Iris pigment epithelial cell (primary cell): Measurements from ENCODE around the gene KRT13.

Experiments used
- DNase-seq: peaks from one replicate; pipeline ENCODE4 v3.0.0-alpha.2; 2011; ENCODE audit warnings: low read depth

The KRT13 gene

GRCh38 chr17:41537614-41537954, 32.2 kb upstream of the KRT13 start:
- no peak for DNase-seq

GRCh38 chr17:41536741-41537613, 31.6 kb upstream of the KRT13 start:
- DNase-seq = no peak

- DNase-seq = no peak
Observed at GRCh38 chr17:41535764-41536481, 30.5 kb upstream of the KRT13 start.

- DNase-seq = no peak
Observed at GRCh38 chr17:41534899-41535546, 29.6 kb upstream of the KRT13 start.

GRCh38 chr17:41533613-41534012, 28.2 kb upstream of the KRT13 start:
- DNase-seq = no peak

- DNase-seq = no peak
Observed at GRCh38 chr17:41532947-41533570, 27.6 kb upstream of the KRT13 start.

GRCh38 chr17:41531993-41532392, 26.6 kb upstream of the KRT13 start:
- no peak for DNase-seq

GRCh38 chr17:41530062-41531048, 24.9 kb upstream of the KRT13 start:
- DNase-seq = peak; percentile 96

- DNase-seq = no peak
Observed at GRCh38 chr17:41529491-41529915, 24.1 kb upstream of the KRT13 start.

- no peak for DNase-seq
Observed at GRCh38 chr17:41528959-41529353, 23.5 kb upstream of the KRT13 start.

GRCh38 chr17:41527063-41528023, 21.9 kb upstream of the KRT13 start:
- no peak for DNase-seq

- no peak for DNase-seq
Observed at GRCh38 chr17:41524261-41524660, 18.8 kb upstream of the KRT13 start.

- no peak for DNase-seq
Observed at GRCh38 chr17:41523787-41524186, 18.4 kb upstream of the KRT13 start.

GRCh38 chr17:41523225-41523593, 17.8 kb upstream of the KRT13 start:
- DNase-seq = no peak

GRCh38 chr17:41522301-41523224, 17.2 kb upstream of the KRT13 start:
- no peak for DNase-seq

GRCh38 chr17:41521574-41522261, 16.3 kb upstream of the KRT13 start:
- peak; percentile 92 for DNase-seq

- no peak for DNase-seq
Observed at GRCh38 chr17:41520821-41521521, 15.6 kb upstream of the KRT13 start.
